ENCODE data around the gene POU5F1.

DNA sequence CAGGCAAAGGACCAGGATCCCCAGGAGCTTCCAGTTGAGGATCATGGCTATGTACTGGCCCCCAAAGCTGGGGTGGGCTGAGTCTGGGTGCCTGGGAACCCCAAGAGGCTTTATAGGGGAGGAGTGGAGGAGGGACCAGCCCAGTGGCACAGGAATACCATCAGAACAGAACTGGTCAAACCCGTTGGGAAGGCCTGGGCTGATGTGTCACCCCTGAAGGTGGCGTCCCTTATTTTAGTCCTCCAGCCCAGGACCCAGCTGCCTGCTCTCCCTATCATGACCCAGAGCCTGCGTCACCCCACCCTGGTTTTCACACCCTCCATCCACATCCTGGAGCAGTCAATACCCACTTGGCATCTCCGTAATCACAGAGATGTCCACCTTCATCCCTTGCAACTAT is 31.5 kb downstream of the POU5F1 start, which contains the start of gene PSORS1C2:
- TF ChIP-seq POLR2AphosphoS5 (IDR thresholded peaks at IDR 0.05; ENCODE audit: low read depth, low read length) (no peak), POLR2A (IDR thresholded peaks at IDR 0.05; ENCODE audit: low read depth, low read length) (no peak), POU2F2 (IDR thresholded peaks at IDR 0.05; ENCODE audit: low read depth, low read length) (no peak)
